Activated CD4-positive, alpha-beta T cell treated with anti-CD3 and anti-CD28 coated beads for 48 hours (primary cell): ENCODE data around the gene SLC25A33.
A peak's percentile ranks its signal among the peaks of the same experiment; 100 is the strongest.
"Not testable (repeated sequence)": the region's sequence is repeated elsewhere in the genome, so short reads cannot be mapped to it uniquely, and the experiment has no call there.

Experiments
- DNase-seq: peaks from one replicate; pipeline ENCODE4 v3.0.0-alpha.2; 2020

The SLC25A33 gene

GRCh38 chr1:9602794-9603167 lies 63.5 kb downstream of the SLC25A33 start:
- DNase-seq = no peak

GRCh38 chr1:9603307-9603706 lies 64.0 kb downstream of the SLC25A33 start:
- DNase-seq = no peak

GRCh38 chr1:9603766-9604753 lies 64.8 kb downstream of the SLC25A33 start:
- DNase-seq = no peak

GRCh38 chr1:9604836-9605235 lies 65.6 kb downstream of the SLC25A33 start:
- no peak for DNase-seq

- no peak for DNase-seq
Measured at GRCh38 chr1:9605946-9606455, 66.7 kb downstream of the SLC25A33 start.

- DNase-seq = no peak
Measured at GRCh38 chr1:9606458-9606857, 67.2 kb downstream of the SLC25A33 start.

- DNase-seq = no peak
Measured at GRCh38 chr1:9606948-9607347, 67.7 kb downstream of the SLC25A33 start.

- DNase-seq = no peak
Measured at GRCh38 chr1:9607352-9607751, 68.1 kb downstream of the SLC25A33 start.

- no peak for DNase-seq
Measured at GRCh38 chr1:9609998-9610397, 70.7 kb downstream of the SLC25A33 start.

- no peak for DNase-seq
Measured at GRCh38 chr1:9610548-9610947, 71.3 kb downstream of the SLC25A33 start.

- no peak for DNase-seq
Measured at GRCh38 chr1:9611716-9612115, 72.5 kb downstream of the SLC25A33 start.

GRCh38 chr1:9612162-9612845 lies 73.0 kb downstream of the SLC25A33 start:
- DNase-seq = no peak

GRCh38 chr1:9612871-9613624 lies 73.8 kb downstream of the SLC25A33 start:
- no peak for DNase-seq

GRCh38 chr1:9613625-9614299 lies 74.5 kb downstream of the SLC25A33 start:
- DNase-seq = no peak

- DNase-seq = peak; percentile 70
Measured at GRCh38 chr1:9615316-9616063, 76.2 kb downstream of the SLC25A33 start.

GRCh38 chr1:9618909-9619679 lies 79.8 kb downstream of the SLC25A33 start:
- DNase-seq = no peak

GRCh38 chr1:9621032-9621431 lies 81.8 kb downstream of the SLC25A33 start:
- no peak for DNase-seq

GRCh38 chr1:9624081-9624480 lies 84.8 kb downstream of the SLC25A33 start:
- no peak for DNase-seq

- DNase-seq = not testable (repeated sequence)
Measured at GRCh38 chr1:9625030-9625429, 85.8 kb downstream of the SLC25A33 start.

- DNase-seq = no peak
Measured at GRCh38 chr1:9626201-9626608, 86.9 kb downstream of the SLC25A33 start.
